ENCODE measurements around the gene LRRC72. TPM values are rescaled to one million over a fixed set of nuclear protein-coding genes. Genes with fewer than 3 reads are reported as not detected.
"Not testable (repeated sequence)": the region's sequence is repeated elsewhere in the genome, so short reads cannot be mapped to it uniquely, and the experiment has no call there.

The LRRC72 gene
- total and polyA plus RNA-seq, 2 experiments from 2014 or later: not detected

GRCh38 chr7:16535500-16535899, 8.9 kb downstream of the LRRC72 start:
- Histone ChIP-seq H3K79me2 (replicated peaks; ENCODE audit: insufficient read depth) (no peaks in the 10 kb centered on the region), H3K9me2 (ENCODE audit: insufficient read depth) (peaks cover 9% of the 10 kb centered on the region), H3K27ac (ENCODE audit: low read depth) (no peak overlapping the region), H3K4me1 (ENCODE audit: insufficient read depth) (no peaks in the 10 kb centered on the region), H3K4me3 (no peak overlapping the region), H3K36me3 (ENCODE audit: insufficient read depth) (no peaks in the 10 kb centered on the region), H3K27me3 (ENCODE audit: insufficient read depth) (no peaks in the 10 kb centered on the region), H3K4me2 (no peak overlapping the region), H3F3A (replicated peaks; ENCODE audit: low read depth) (no peaks in the 10 kb centered on the region), H4K20me1 (replicated peaks; ENCODE audit: insufficient read depth) (no peaks in the 10 kb centered on the region), H2AFZ (no peak overlapping the region)
- Mint-ChIP-seq H3K36me3 (ENCODE audit: low read depth) (no peaks in the 10 kb centered on the region), H3K4me3 (no peak overlapping the region), H3K4me1 (no peaks in the 10 kb centered on the region), H3K27me3 (ENCODE audit: insufficient read depth, low read depth, poor library complexity) (peaks cover 3% of the 10 kb centered on the region), H3K27ac (no peak overlapping the region), H3K9me3 (no peaks in the 10 kb centered on the region)
- ATAC-seq (no peak), DNase-seq (ENCODE audit: low spot score) (no peak)
- no peak for TF ChIP-seq POLR2AphosphoS5 (IDR thresholded peaks at IDR 0.05; ENCODE audit: low read depth)
- no peak for TF ChIP-seq ZNF114 (CRISPR knock-in tag; IDR thresholded peaks at IDR 0.05)
- TF ChIP-seq CTCF (conservative IDR thresholded peaks at IDR 0.05; ENCODE audit: low read depth in 2 of 2): no peak
- no peak for TF ChIP-seq EZH2phosphoT487 (IDR thresholded peaks at IDR 0.05; ENCODE audit: unreplicated experiment)
- TF ChIP-seq STAT1 (IDR thresholded peaks at IDR 0.05; ENCODE audit: unreplicated experiment): no peak
- TF ChIP-seq EZH2 (IDR thresholded peaks at IDR 0.05; ENCODE audit: low read depth, unreplicated experiment): no peak

DNA sequence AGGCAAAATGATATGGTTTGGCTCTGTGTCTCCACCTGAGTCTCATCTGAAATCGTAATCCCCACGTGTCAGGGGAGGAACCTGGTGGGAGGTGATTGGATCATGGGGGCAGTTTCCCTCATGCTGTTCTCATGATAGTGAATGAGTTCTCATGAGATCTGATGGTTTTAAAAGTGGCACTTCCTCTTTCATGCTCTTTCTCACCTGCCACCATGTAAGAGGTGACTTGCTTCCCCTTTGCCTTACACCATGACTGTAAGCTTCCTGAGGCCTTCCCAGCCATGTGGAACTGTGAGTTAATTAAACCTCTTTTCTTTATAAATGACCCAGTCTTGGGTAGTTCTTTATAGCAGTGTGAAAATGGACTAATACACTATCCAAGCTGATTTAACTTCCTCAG, 13.9 kb downstream of the LRRC72 start:
- H3K9me3 Mint-ChIP-seq; H3K27me3 ChIP-seq (ENCODE audit: insufficient read depth); ATAC-seq; H4K20me1 ChIP-seq (replicated peaks; ENCODE audit: insufficient read depth); H3K36me3 Mint-ChIP-seq (ENCODE audit: low read depth); H3K36me3 ChIP-seq (ENCODE audit: insufficient read depth); H2AFZ ChIP-seq; DNase-seq (ENCODE audit: low spot score); H3K27ac ChIP-seq (ENCODE audit: low read depth); H3K4me1 Mint-ChIP-seq; H3K27ac Mint-ChIP-seq; H3K4me3 ChIP-seq; H3K9me2 ChIP-seq (ENCODE audit: insufficient read depth); H3K4me3 Mint-ChIP-seq; H3F3A ChIP-seq (replicated peaks; ENCODE audit: low read depth); H3K4me2 ChIP-seq; H3K79me2 ChIP-seq (replicated peaks; ENCODE audit: insufficient read depth); H3K27me3 Mint-ChIP-seq (ENCODE audit: insufficient read depth, low read depth, poor library complexity); H3K4me1 ChIP-seq (ENCODE audit: insufficient read depth): not testable (repeated sequence)

- no peaks in the 10 kb centered on the region for H3K27me3 ChIP-seq (ENCODE audit: insufficient read depth)
- no peak overlapping the region for H3K4me2 ChIP-seq
- no peaks in the 10 kb centered on the region for H3K4me1 Mint-ChIP-seq
- peaks cover 9% of the 10 kb centered on the region for H3K9me2 ChIP-seq (ENCODE audit: insufficient read depth)
- H3K27me3 Mint-ChIP-seq (ENCODE audit: insufficient read depth, low read depth, poor library complexity): no peaks in the 10 kb centered on the region
- H3K36me3 Mint-ChIP-seq (ENCODE audit: low read depth): no peaks in the 10 kb centered on the region
- H3K4me1 ChIP-seq (ENCODE audit: insufficient read depth): no peaks in the 10 kb centered on the region
- DNase-seq (ENCODE audit: low spot score) (no peak), ATAC-seq (no peak)
- H4K20me1 ChIP-seq (replicated peaks; ENCODE audit: insufficient read depth): no peaks in the 10 kb centered on the region
- no peaks in the 10 kb centered on the region for H3K9me3 Mint-ChIP-seq
- H3K4me3 ChIP-seq: no peak overlapping the region
- no peak overlapping the region for H3K27ac ChIP-seq (ENCODE audit: low read depth)
- H3K27ac Mint-ChIP-seq: no peak overlapping the region; the same call in 1 of the 2 replicates
- H3K4me3 Mint-ChIP-seq: no peak overlapping the region
- no peak overlapping the region for H2AFZ ChIP-seq
- H3F3A ChIP-seq (replicated peaks; ENCODE audit: low read depth): no peaks in the 10 kb centered on the region
- no peaks in the 10 kb centered on the region for H3K79me2 ChIP-seq (replicated peaks; ENCODE audit: insufficient read depth)
- no peaks in the 10 kb centered on the region for H3K36me3 ChIP-seq (ENCODE audit: insufficient read depth)
- TF ChIP-seq ZNF462 (CRISPR knock-in tag; IDR thresholded peaks at IDR 0.05): no peak
- TF ChIP-seq POLR2AphosphoS5 (IDR thresholded peaks at IDR 0.05; ENCODE audit: low read depth): no peak
- no peak for TF ChIP-seq ZNF114 (CRISPR knock-in tag; IDR thresholded peaks at IDR 0.05)
- no peak for TF ChIP-seq STAT1 (IDR thresholded peaks at IDR 0.05; ENCODE audit: unreplicated experiment)
- no peak for TF ChIP-seq JUNB (IDR thresholded peaks at IDR 0.05; ENCODE audit: unreplicated experiment)
- no peak for TF ChIP-seq CREB1 (CRISPR knock-in tag; IDR thresholded peaks at IDR 0.05; ENCODE audit: low read depth)
- no peak for TF ChIP-seq EZH2 (IDR thresholded peaks at IDR 0.05; ENCODE audit: low read depth, unreplicated experiment)
Observed at GRCh38 chr7:16542401-16542800, 15.8 kb downstream of the LRRC72 start.
